Stimulated activated memory B cell treated with anti-CD40 and anti-IgM and Interleukin-4, amounts not matched to agents 10 μg/mL and 1 μg/mL and 100 μg/mL, for 72 hours (primary cell): ENCODE data around the gene SESN1.

Source experiments
- ATAC-seq: fragments of 150-1000 bp; cut with Tn5 transposase; 2 replicates; pipeline ENCODE4 v1.10.0; 2021
- H3K27ac Mint-ChIP-seq: one replicate; pipeline ENCODE4 v1.8.0; 2022; ENCODE audit warnings: mild to moderate bottlenecking, mixed read lengths
- H3K27me3 Mint-ChIP-seq: one replicate; pipeline ENCODE4 v1.8.0; 2022; ENCODE audit warnings: mixed read lengths
- H3K36me3 Mint-ChIP-seq: one replicate; pipeline ENCODE4 v1.8.0; 2022; ENCODE audit warnings: mixed read lengths
- H3K4me1 Mint-ChIP-seq: one replicate; pipeline ENCODE4 v1.8.0; 2022; ENCODE audit warnings: mixed read lengths
- H3K4me3 Mint-ChIP-seq: one replicate; pipeline ENCODE4 v1.8.0; 2022; ENCODE audit warnings: mild to moderate bottlenecking, moderate library complexity, mixed read lengths
- H3K9me3 Mint-ChIP-seq: one replicate; pipeline ENCODE4 v1.8.0; 2022; ENCODE audit warnings: mixed read lengths

SESN1 gene

DNA sequence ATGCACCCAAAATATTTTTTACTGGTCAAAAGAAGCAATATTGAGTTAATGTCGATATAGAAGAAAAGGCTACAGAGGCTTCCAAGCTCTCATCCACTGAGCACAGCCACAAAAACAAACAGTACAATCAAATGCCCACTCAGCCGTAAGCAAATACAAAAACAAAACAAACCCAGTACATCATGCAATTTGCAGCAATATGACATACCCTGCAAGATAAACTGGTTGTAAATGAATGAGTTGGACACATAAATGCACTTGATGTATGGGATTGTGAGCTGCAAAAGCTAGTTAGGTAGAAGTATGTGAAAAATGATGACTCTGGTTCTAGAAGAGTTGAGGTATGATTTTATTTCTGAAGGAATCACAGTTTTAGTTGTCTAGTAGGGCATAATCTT is 83.9 kb downstream of the SESN1 start:
- Mint-ChIP-seq H3K36me3 (no peaks in the 10 kb centered on the region), H3K27ac (peak overlapping the region; percentile 85), H3K4me3 (no peak overlapping the region), H3K4me1 (peaks cover 57% of the 10 kb centered on the region), H3K9me3 (no peaks in the 10 kb centered on the region), H3K27me3 (no peaks in the 10 kb centered on the region)
- ATAC-seq: no peak

DNA sequence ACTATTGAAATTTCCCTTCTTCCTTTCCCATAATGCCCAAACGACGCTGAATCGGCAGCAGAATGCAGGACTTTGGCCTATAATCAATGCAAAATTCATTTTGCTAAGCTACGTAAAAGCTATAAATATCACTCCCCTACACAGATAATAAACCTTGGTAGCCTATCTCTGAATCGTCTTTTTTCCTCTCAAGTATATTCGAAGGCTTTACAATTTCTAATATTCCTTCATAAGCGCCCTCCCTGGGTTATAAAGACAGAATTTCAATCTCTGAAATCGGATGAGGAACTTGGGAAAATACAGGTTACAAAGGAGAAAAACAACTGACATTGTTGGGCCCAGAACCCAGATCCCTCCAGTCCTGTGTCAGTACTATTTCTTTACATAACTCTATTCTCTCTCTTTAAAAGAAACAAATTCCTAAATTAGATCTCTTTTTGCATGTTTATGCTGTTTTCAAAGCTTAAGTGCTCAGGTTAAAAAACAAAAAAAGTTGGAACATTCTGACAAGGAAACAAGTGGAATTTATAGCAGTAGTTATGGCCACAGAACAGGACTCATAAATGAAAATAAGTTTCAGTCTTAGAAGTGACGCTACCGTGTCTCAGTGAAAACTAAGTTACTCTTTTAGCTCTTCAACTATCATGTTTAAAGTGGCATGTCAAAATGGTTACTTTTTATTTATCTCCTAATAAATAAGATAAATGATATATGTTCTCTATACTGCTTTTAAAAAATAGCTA is 84.5 kb downstream of the SESN1 start:
- H3K9me3 Mint-ChIP-seq: no peaks in the 10 kb centered on the region
- ATAC-seq: no peak
- peaks cover 52% of the 10 kb centered on the region for H3K4me1 Mint-ChIP-seq
- no peaks in the 10 kb centered on the region for H3K36me3 Mint-ChIP-seq
- peak overlapping the region; percentile 85 for H3K27ac Mint-ChIP-seq
- H3K27me3 Mint-ChIP-seq: no peaks in the 10 kb centered on the region
- peak overlapping the region; percentile 90 for H3K4me3 Mint-ChIP-seq

DNA sequence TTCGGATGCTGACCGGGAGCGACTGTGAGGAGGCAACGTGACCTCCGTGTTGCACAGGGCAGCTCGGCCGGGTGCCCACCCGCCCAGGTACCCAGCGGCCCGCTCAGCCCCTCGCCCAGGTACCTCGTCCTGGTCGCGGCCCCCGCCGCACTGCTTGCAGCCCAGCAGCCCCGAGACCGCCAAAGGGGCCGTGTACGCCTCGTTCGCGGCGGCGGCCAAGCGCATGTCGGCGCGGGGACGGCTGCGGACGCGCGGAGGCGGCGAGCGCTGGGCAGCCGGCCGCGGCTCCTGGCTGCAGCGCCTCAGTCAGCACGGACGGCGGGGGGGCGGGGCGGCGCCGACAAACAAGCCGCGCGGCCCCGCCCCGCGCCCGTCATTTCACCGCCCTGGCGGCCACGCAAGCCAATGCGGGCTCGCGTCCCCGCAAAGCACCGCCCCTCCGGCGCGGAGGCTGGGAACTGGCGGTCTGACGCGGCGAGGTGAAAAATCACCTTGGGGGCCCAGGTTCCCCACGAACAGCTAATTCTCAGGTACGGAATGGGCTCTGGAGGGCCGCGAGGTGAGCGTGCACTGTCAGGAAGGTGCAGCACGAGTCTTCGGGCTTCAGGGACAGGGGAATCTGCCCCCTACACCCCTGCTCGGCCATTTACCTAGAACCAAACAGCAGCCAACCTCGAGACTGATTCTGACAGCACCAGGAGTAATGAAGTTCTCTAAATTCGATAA is 85.2 kb downstream of the SESN1 start:
- Mint-ChIP-seq H3K4me3 (peak overlapping the region; percentile 90), H3K27ac (peak overlapping the region; percentile 85), H3K9me3 (no peaks in the 10 kb centered on the region), H3K4me1 (peaks cover 46% of the 10 kb centered on the region), H3K27me3 (no peaks in the 10 kb centered on the region), H3K36me3 (no peaks in the 10 kb centered on the region)
- peak; percentile 98 for ATAC-seq

DNA sequence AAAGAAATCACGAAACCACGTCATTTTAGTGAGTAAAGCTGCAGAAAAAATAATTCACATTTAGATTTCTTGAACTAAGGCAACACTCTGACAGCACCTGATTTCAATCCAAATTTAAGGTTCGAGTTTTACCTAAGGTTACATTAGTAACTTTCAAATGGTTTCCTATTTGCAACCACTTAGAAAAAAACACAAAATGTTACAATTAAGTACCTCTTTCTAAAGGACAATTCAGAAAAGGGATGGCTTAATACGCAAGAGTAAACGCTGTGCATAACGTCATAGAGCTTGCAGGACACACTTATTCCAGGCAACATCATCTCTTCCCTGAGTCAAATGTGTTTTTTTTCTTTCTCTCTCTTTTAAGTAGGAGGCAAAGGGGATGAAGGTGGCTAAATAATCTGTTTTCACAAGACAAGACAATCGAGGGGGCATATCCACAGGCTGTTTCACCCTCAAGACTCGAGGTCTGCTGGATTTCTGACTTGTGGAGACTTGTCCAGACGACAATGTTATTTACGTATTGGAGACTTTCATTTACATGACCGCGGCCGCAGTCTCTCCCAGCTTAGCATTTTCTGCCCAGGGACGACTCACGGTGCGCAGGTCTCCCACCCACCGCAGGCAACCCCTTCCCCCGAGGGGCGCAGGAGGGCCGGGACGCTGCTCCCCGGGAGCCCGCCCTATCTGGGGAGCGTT is 86.0 kb downstream of the SESN1 start:
- Mint-ChIP-seq H3K27me3 (no peaks in the 10 kb centered on the region), H3K36me3 (no peaks in the 10 kb centered on the region), H3K4me1 (peaks cover 40% of the 10 kb centered on the region), H3K9me3 (no peaks in the 10 kb centered on the region), H3K4me3 (peak overlapping the region; percentile 90), H3K27ac (peak overlapping the region; percentile 45)
- peak; percentile 54 for ATAC-seq

DNA sequence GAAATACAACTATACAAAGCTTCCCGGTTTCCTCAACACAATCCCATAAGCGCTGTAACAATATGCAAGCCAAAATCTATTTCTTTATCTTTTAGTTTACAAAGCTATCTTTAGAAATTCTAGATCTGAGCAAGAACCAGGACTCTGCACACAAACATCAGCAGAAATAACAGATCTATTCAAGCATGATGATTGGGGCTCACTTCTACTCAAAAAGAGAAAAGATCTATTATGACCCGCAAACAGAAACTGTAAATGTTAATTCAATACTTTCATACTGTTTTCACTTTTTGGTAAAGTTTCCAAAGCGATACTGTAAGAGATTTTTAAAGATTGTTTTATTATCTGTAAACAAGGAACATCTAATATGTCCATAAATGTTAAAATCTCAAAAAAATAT is 86.6 kb downstream of the SESN1 start:
- Mint-ChIP-seq H3K4me3 (peak overlapping the region; percentile 13), H3K27me3 (no peaks in the 10 kb centered on the region), H3K9me3 (no peaks in the 10 kb centered on the region), H3K27ac (peak overlapping the region; percentile 45), H3K36me3 (no peaks in the 10 kb centered on the region), H3K4me1 (peaks cover 33% of the 10 kb centered on the region)
- ATAC-seq: no peak

DNA sequence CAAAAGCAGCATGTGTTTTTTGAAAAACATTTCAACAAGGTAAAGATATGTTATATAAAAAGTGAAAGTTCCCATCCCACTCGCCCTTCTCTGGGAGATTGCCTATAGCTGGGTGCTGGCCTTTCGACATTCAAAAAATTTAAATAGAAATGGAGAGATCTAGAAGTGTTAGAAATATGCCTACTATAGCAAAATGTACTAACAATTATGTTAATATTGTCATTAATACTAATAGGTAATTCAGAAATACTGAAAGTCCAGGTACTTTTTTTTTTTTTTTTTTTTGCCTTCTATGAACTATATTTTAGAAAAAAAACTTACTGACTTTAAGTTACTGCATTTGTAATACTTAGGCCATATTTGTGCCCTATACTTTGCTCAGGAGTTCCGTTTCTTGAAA is 87.1 kb downstream of the SESN1 start:
- H3K4me3 Mint-ChIP-seq: no peak overlapping the region
- H3K27ac Mint-ChIP-seq: peak overlapping the region; percentile 45
- H3K9me3 Mint-ChIP-seq: no peaks in the 10 kb centered on the region
- no peaks in the 10 kb centered on the region for H3K36me3 Mint-ChIP-seq
- H3K4me1 Mint-ChIP-seq: peaks cover 28% of the 10 kb centered on the region
- no peaks in the 10 kb centered on the region for H3K27me3 Mint-ChIP-seq
- no peak for ATAC-seq

DNA sequence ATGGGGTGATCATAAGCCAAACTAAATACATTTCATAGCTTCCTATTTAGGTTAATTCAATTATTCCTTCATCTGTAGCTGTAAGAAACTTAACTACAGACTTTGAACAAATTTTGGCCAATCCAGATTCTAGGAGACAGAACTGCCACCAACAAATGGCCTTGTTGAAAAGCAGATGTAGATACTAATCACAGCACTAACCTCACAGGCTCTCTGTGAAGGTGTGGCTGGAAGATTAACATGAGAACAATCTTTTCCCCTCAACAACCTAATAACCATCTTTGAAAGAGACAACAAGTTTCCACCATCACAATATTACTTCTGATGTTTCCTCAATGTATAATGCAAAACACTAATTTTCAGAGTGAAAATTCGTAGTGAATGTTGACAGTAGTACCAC is 87.8 kb downstream of the SESN1 start:
- Mint-ChIP-seq H3K27ac (no peak overlapping the region), H3K4me1 (peaks cover 24% of the 10 kb centered on the region)

DNA sequence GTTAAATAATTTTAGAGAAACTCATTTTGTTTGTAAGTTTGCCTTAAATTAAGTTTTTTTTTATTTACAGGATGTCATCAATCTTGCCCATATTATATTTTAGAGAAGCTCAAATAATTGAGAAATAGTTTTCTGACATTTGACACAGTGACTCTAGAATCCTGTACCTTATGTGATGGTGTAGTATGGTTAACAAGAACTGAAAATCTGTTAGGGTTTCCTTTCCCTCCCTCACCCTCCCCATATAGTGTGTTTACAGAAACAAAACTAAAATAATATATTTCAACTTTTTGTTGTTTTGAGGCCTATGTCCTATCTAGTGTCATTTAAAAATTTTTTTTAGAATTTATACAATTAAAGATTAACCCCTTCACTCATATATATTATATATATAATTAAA is 91.8 kb downstream of the SESN1 start:
- Mint-ChIP-seq H3K27me3 (no peaks in the 10 kb centered on the region), H3K4me3 (no peak overlapping the region), H3K27ac (no peak overlapping the region)

More for the DNA sequence above, 87.8 kb downstream of the SESN1 start:
- Mint-ChIP-seq H3K27me3 (no peaks in the 10 kb centered on the region), H3K4me3 (no peak overlapping the region), H3K9me3 (no peaks in the 10 kb centered on the region), H3K36me3 (no peaks in the 10 kb centered on the region)
- no peak for ATAC-seq

DNA sequence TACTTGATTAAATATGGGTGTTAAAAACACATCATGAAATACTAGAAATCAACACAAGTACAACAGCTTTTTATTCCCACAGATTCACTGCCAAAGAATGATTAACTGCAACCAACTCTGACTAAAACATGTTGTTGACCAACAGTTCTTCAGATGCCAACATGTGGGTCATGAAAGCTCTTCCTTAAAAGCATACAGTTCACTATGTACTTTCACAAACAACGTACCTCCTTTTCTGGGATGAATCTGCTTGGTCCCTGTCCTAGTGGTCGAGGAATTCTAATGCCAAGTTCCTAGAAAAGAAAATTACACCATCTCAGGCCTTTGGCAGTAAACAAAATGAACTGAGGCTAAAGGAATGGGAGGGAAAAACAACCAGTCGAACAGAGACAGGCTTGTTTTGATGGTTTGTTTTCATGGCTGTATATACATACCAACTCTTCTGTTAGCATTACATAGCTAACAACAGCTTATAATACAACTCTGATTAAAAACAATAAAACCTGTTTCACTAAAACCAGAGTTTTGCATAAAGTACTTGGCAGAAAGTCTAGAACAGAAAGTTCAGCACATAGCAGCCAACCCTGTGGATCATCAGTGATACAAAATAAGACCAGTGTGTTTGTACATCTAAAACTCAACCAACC is 92.5 kb downstream of the SESN1 start:
- peaks cover 19% of the 10 kb centered on the region for H3K36me3 Mint-ChIP-seq
- H3K27me3 Mint-ChIP-seq: no peaks in the 10 kb centered on the region
- peaks cover 5% of the 10 kb centered on the region for H3K4me1 Mint-ChIP-seq
- ATAC-seq: no peak
- no peaks in the 10 kb centered on the region for H3K9me3 Mint-ChIP-seq
- H3K27ac Mint-ChIP-seq: no peak overlapping the region
- no peak overlapping the region for H3K4me3 Mint-ChIP-seq

More for the DNA sequence above, 91.8 kb downstream of the SESN1 start:
- no peak for ATAC-seq
- peaks cover 11% of the 10 kb centered on the region for H3K4me1 Mint-ChIP-seq
- H3K9me3 Mint-ChIP-seq: no peaks in the 10 kb centered on the region
- H3K36me3 Mint-ChIP-seq: peaks cover 18% of the 10 kb centered on the region

DNA sequence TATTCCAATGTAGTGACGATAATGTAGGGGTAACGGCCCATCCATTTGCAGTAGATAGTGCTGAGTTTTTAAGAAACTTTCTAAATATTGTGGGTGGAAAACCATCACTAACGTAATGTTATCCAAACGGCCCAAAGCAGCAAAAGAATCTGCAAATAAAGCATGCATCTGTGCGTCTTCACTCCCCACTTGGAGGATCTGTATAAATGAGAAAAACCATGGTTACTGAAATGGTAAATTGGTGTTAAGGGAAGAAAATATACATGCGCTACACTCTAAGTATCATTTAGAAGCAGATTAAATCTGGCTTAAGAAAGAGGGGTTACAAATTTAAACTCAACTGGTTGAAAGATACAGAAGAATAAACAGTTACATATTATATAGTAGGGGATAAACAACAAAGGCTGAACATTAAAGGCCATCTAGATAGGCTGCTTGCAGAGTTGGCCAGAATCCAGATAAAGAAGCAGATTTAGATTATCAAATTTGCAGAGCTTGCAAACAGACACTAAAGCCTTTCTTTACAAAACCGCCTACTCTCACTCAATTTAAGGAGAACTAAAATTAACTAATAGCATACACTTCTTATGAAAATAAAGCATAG is 93.3 kb downstream of the SESN1 start:
- H3K36me3 Mint-ChIP-seq: peaks cover 19% of the 10 kb centered on the region
- ATAC-seq: no peak
- no peaks in the 10 kb centered on the region for H3K4me1 Mint-ChIP-seq
- no peaks in the 10 kb centered on the region for H3K27me3 Mint-ChIP-seq
- H3K9me3 Mint-ChIP-seq: no peaks in the 10 kb centered on the region
- H3K27ac Mint-ChIP-seq: no peak overlapping the region
- H3K4me3 Mint-ChIP-seq: no peak overlapping the region

DNA sequence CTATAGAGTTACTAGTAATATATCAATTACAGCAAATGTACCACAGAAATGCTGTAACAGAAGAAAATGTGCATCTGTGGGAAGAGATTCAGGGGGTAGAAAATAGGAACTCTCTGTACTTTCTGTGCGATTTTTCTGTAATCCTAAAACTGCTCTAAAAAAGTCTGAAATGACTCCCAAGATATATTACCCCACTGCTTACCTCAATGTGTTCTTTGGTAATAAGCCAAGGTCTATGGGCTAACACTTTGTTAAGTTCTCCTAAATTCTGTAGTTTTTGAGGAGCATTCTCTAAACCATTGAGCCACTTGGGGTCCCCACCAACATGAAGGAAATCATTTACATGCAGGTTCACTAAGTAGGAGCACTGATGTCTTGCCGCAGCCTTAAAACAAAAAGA is 94.4 kb downstream of the SESN1 start:
- Mint-ChIP-seq H3K9me3 (no peaks in the 10 kb centered on the region), H3K27ac (no peak overlapping the region), H3K4me1 (no peaks in the 10 kb centered on the region), H3K27me3 (no peaks in the 10 kb centered on the region), H3K36me3 (peaks cover 19% of the 10 kb centered on the region), H3K4me3 (no peak overlapping the region)
- no peak for ATAC-seq

DNA sequence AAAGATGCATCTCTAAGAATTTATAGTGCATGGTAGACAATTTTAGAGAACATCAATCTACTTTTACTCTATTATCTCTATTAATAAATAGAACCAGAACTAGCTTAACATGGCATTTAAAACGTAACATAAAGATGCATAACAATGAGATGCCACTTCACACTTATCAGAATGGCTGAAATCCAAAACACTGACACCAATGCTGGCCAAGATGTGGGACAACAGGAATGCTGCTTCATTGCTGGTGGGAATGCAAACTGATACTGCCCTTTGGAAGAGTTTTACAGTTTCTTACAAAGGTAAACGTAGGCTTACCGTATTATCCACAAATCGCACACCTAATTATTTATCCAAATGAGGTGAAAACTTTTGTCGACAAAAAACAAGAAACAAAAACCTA is 95.2 kb downstream of the SESN1 start:
- no peaks in the 10 kb centered on the region for H3K9me3 Mint-ChIP-seq
- no peak overlapping the region for H3K4me3 Mint-ChIP-seq
- no peaks in the 10 kb centered on the region for H3K27me3 Mint-ChIP-seq
- H3K36me3 Mint-ChIP-seq: peaks cover 19% of the 10 kb centered on the region
- no peak overlapping the region for H3K27ac Mint-ChIP-seq
- no peak for ATAC-seq
- H3K4me1 Mint-ChIP-seq: no peaks in the 10 kb centered on the region

DNA sequence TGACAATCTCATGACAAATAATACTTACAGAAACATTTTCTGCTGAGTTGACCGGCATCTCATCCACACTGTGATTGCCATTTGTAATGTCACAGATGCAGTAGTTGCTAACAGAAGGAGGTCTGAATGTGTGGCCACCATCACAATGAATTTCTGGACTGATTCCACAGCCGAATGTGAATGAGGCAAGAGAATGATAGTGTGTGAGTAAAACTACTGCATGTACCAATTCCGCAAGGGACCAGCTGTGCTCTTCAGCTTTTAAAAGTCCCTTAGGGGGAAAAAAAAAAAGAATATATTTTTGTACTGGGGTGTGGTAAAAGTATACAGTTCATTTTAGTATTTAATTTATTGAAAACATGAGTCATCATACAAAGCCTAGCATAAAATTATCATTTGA is 96.2 kb downstream of the SESN1 start:
- no peak for ATAC-seq
- H3K4me3 Mint-ChIP-seq: no peak overlapping the region
- no peaks in the 10 kb centered on the region for H3K9me3 Mint-ChIP-seq
- no peaks in the 10 kb centered on the region for H3K4me1 Mint-ChIP-seq
- peaks cover 19% of the 10 kb centered on the region for H3K36me3 Mint-ChIP-seq
- H3K27ac Mint-ChIP-seq: no peak overlapping the region
- H3K27me3 Mint-ChIP-seq: no peaks in the 10 kb centered on the region

DNA sequence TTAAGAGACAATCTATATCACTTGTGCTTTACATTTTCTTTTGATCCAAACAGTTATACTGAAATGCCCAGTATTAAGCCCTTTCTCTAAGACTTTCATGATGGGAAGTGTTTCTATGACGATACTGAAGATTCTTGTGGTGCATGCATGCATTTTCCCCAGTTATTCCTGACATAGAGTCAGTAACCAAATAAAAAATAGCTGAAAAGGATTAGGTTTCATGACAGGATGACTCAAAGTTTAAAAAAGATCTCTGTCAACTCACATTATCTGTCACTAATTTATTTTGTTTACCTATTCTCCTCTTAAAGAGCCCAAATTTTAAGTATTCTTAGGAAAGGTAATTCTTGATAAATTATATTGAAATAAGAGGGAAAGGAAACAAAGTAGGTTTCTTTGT is 98.4 kb downstream of the SESN1 start:
- Mint-ChIP-seq H3K9me3 (no peaks in the 10 kb centered on the region), H3K4me3 (no peak overlapping the region), H3K36me3 (peaks cover 25% of the 10 kb centered on the region), H3K4me1 (no peaks in the 10 kb centered on the region), H3K27ac (no peak overlapping the region), H3K27me3 (no peaks in the 10 kb centered on the region)
- no peak for ATAC-seq

DNA sequence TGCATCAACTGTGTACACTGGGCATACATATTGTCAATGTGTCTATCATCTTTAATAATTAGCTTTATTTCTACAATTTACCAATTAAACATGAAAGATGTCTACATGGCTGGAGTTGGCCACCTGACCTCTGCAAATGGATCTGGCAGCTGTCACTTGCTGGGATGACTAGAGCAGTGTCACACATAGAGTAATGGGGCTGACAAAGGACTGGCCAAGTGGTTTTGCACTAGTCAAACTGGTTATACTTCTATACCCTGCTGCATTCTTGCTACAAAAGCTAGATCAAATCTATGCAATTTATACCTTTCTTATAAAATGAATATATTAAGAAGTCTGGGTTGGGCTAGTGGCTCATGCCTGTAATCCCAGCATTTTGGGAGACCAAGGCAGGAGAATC is 99.3 kb downstream of the SESN1 start:
- H3K4me1 Mint-ChIP-seq: no peaks in the 10 kb centered on the region
- H3K36me3 Mint-ChIP-seq: peaks cover 32% of the 10 kb centered on the region
- no peak overlapping the region for H3K27ac Mint-ChIP-seq
- no peak overlapping the region for H3K4me3 Mint-ChIP-seq
- no peaks in the 10 kb centered on the region for H3K9me3 Mint-ChIP-seq
- no peak for ATAC-seq
- no peaks in the 10 kb centered on the region for H3K27me3 Mint-ChIP-seq
